Measurements from ENCODE around the gene EFHD1.

DNA sequence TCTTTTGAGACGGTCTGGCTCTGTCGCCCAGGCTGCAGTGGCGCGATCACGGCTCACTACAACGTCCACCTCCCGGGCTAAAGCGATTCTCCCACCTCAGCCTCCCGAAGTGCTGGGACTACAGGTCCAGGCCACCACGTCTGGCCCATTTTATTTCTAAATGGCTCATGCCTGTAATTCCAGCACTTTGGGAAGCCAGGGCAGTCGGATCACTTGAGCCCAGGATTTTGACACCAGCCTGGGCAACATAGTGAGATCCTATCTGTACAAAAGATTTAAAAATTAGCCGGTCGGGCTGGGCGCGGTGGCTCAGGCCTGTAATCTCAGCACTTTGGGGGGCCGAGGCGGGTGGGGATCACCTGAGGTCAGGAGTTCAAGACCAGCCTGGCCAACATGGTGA, 26.4 kb upstream of the EFHD1 start:
- TF ChIP-seq EP300 (IDR thresholded peaks at IDR 0.05; ENCODE audit: low read depth) (no peak), POLR2AphosphoS5 (IDR thresholded peaks at IDR 0.05) (no peak)
- TF ChIP-seq, protein P1, sequence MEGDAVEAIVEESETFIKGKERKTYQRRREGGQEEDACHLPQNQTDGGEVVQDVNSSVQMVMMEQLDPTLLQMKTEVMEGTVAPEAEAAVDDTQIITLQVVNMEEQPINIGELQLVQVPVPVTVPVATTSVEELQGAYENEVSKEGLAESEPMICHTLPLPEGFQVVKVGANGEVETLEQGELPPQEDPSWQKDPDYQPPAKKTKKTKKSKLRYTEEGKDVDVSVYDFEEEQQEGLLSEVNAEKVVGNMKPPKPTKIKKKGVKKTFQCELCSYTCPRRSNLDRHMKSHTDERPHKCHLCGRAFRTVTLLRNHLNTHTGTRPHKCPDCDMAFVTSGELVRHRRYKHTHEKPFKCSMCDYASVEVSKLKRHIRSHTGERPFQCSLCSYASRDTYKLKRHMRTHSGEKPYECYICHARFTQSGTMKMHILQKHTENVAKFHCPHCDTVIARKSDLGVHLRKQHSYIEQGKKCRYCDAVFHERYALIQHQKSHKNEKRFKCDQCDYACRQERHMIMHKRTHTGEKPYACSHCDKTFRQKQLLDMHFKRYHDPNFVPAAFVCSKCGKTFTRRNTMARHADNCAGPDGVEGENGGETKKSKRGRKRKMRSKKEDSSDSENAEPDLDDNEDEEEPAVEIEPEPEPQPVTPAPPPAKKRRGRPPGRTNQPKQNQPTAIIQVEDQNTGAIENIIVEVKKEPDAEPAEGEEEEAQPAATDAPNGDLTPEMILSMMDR (IDR thresholded peaks at IDR 0.05) = no peak

Measured in transverse colon (tissue), 4 donors.